A549 treated with CORT108297 at 1 μM for 4 hours (cell line): ENCODE data around the gene TIMM44. TPM values are rescaled to one million over a fixed set of nuclear protein-coding genes. Genes with fewer than 3 reads are reported as not detected.

Experiments
- total RNA-seq: library from RNA; stranded (reverse); fragments of 200-300 nt; extraction: Qiagen RNA extraction; gene quantifications from 5 replicates; pipeline ENCODE4 v1.2.3, GENCODE V29; 2022

The TIMM44 gene, protein sequence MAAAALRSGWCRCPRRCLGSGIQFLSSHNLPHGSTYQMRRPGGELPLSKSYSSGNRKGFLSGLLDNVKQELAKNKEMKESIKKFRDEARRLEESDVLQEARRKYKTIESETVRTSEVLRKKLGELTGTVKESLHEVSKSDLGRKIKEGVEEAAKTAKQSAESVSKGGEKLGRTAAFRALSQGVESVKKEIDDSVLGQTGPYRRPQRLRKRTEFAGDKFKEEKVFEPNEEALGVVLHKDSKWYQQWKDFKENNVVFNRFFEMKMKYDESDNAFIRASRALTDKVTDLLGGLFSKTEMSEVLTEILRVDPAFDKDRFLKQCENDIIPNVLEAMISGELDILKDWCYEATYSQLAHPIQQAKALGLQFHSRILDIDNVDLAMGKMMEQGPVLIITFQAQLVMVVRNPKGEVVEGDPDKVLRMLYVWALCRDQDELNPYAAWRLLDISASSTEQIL
- 26.8 to 32.5 TPM (median 29.3 TPM) in 5 replicates for total RNA-seq

DNA sequence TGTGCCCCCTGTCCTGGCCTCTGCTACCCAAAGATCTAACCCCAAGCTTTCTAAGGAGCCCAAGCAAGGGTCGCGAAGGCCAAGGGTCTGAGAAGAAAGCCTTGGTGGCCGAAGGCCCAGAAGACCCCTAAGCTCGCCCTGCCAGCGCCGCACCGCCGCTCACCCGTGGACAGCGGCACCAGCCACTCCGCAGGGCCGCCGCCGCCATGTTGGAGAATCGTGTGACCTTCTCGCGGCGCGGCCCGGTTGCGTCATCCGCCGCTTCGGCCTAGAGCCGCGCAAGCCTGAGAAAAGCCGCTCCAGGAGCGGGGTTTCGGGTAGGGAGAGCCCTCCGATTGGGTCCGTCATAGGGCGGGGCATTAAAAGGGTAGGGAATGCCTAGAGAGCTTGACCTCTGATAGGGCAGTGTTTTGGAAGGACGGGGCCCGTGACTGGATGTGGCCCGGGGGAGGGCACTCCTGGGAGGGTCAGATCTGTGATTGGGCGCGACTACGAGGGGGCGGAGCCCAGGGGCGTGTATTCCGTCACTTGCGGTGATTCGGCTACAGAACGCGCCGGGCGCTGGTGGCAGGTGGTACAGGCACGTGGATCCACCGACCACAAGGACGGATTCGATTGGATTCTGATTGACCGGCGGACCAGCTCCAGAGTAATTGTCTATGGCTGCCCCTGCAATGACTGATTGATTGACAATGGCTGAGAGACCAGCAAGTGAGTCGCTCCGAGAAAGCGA lies at the start of gene TIMM44:
Gene TIMM44 (minus strand): TSS at position 223 of the 733 bp plus-strand sequence. CDS start 15 bp downstream, at position 208.

DNA sequence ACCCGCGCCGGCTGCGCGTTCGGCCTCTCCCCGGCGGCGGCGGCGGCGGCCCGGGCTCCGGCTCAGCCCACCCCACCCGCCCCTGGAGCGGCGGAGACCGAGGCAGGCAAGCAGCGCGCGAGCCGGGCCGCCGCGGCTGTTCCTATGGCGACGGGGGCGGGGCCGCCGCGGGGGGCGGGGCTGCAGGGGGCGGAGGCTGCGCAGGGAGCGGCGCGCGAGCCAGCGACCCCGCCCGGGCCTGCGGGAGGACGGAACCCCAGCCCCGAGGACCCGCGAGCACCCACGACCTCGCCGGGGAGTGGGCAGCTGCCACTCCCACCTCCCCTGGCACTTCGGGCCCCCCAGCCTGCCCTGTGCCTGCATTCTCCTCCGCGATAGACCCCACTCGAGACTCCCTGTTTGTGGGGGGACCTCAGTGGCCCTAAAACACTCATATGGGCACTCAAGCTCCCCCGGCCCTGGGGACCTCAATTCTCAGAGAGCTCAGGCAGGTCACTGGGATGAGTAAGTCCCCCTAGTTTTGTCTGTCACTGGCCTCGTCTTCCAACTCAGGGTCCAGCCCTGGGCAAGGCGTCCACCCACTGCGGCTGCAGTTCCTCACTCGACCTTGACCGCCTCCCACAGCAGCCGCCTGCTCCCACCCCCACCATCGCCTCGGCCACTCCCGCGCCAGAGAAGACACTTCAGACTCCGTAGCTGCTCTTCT lies 17.3 kb downstream of the TIMM44 start, which contains the start of gene CTXN1:
Gene CTXN1 (minus strand): TSS at position 115 of the 706 bp plus-strand sequence. CDS start 597 bp downstream, outside the sequence.

DNA sequence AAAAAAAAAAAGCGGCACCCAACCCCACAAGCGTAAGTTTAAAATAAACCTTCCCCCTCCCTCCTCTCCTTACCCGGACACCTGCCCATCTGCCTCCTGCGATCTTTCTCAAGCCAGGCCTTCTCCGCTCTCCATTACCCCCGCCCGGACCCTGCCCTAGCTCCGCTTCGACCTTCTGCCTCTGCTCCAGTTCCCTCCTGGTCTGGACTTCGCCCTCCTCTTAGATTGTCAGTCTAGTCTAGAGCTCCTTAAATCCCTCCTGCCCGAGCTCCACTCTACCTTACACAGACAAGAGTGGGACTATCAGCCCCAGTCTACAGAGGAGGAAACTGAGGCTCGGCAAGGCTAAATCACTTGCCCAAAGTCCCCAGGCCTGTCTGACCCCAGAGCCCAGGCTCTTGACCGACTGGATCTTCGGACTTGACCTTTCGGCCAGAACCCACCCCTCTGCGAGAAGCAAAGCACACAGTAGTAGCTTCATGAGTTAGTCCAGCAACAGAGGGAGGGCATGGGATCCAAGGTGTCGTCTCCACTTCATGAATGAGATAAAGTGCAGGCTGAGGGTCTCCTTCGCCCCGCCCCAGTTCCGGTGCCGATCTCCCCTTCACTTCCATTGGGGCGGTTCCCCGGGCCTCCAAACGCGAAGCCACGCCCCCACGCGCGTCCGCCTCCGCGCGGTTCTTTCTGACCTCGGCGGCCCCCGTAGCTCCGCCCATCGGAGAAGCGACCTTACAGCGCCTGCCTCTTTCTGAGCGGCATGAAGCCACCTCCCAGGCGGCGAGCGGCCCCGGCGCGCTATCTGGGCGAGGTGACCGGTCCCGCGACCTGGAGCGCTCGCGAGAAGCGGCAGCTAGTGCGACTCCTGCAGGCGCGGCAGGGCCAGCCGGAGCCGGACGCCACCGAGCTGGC lies 23.6 kb downstream of the TIMM44 start, which contains the start of gene SNAPC2:
Gene SNAPC2 (plus strand): TSS at position 729 of the 909 bp plus-strand sequence. CDS start 29 bp downstream, at position 758.

DNA sequence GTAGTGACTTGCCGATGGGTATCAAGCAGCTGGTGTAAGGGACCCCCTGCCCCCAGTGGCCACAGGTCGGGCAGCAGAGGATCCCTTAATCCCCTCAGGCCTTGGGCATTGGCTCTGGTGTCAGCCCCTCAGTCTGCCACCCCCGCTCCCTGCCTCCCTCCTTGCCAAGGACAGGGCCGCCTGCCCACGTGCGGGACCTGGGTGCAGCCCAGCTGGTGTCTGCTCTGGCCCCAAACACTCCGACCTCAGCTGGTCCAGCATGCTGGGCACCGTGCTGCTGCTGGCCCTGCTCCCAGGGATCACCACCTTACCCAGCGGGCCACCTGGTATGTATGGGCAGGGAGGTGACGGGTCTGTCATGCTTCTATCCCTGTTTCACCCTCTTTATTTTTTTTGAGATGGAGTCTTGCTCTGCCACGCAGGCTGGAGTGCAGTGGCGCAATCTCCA lies 28.8 kb downstream of the TIMM44 start, which contains the start of gene TGFBR3L:
Gene TGFBR3L (plus strand): TSS at position 233 of the 448 bp plus-strand sequence.

DNA sequence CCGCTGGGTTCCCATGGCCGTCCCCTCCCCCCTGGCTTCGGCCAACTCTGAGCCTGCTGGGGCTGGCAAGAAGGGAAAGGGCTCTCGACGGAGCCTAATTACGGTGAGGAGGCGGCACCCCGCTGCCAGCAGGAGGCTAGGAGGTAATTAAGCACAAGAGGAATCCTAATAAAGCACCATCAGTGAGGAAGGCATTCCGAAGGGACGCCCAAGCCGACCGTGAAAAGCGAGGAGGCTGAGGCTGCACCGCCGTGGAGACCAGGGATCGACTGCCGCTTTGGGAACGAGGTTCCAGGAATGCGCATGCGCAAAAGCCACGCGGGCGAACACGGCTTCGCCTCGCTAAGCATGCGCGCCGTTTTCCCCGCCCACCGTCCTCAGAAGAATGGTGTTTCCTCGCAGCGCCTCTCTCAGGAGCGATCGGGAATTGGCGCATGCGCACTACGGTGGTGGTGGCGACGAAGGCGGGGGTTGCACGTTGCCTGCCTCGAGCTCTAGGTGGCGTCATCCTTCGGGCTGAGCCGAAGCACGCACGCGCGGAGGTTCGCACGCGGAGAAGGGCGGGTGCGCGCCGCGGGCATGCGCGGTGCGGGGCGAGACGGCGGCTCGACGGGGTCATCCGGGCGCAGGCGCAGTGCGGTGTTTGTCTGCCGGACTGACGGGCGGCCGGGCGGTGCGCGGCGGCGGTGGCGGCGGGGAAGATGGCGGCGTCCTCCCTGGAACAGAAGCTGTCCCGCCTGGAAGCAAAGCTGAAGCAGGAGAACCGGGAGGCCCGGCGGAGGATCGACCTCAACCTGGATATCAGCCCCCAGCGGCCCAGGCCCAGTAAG lies 40.0 kb downstream of the TIMM44 start, which contains the start of gene MAP2K7:
Gene MAP2K7 (plus strand): TSS at position 634 of the 830 bp plus-strand sequence. CDS start 68 bp downstream, at position 702.

DNA sequence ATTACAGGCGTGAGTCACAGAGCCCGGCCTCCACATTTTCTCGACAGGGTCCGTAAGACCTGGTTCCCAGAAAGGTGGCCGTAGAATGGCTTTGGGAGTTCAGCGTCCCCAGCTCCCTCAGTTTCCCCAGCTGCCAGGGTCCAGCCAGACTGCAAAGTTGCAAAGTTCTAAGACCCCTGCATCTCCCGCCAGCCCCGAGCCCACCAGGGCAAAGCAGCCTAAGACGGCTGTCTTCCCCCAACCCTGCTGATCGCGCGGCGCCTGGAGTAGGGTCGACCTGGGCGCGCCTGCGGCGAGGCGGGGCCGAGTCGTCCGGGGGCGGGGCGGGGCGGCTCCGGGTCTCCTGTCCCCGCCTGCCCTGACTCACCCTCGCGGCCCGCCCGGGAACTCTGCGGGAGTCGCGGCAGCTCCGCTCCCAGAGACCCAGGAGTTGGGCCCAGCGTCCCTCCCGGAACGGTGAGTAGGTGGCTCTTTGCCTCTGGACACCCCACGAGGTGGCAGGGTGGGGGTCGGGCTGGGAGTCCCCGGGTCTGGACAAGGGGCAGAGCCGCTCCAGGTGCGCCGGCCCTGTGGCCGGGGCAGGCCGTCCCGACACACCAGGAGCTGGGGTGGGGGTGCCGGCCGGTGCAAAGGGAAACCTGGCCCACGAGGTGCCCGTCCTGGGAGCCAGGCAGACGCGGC lies 55.2 kb downstream of the TIMM44 start, which contains the start of gene LRRC8E:
Gene LRRC8E (plus strand): TSS at position 366 of the 681 bp plus-strand sequence. CDS start 7,094 bp downstream, outside the sequence.

Other genes with a start within 250 kb of the TIMM44 start
- gene FCER2, start 241.5 kb downstream of the TIMM44 start, total RNA-seq = not detected in 5 replicates
- not detected in 5 replicates for gene CLEC4G, start 211.6 kb downstream of the TIMM44 start, total RNA-seq
- gene CD209, start 196.1 kb downstream of the TIMM44 start, total RNA-seq = not detected in 5 replicates
- gene CLEC4M, start 180.4 kb downstream of the TIMM44 start, total RNA-seq = not detected in 5 replicates
- 1.2 to 2.1 TPM (median 1.6 TPM) in 5 replicates for gene EVI5L, start 113.4 kb downstream of the TIMM44 start, total RNA-seq
- 0.22 to 0.48 TPM (median 0.37 TPM) in 5 replicates for gene PRR36, start 69.3 kb downstream of the TIMM44 start, total RNA-seq
- 4.9 to 7.9 TPM (median 6.4 TPM) in 5 replicates for gene LRRC8E, start 55.2 kb downstream of the TIMM44 start, total RNA-seq
- gene MAP2K7, start 39.8 kb downstream of the TIMM44 start, total RNA-seq = 12.3 to 18.3 TPM (median 17.0 TPM) in 5 replicates
- gene TGFBR3L, start 28.8 kb downstream of the TIMM44 start, total RNA-seq = 0.73 to 2.3 TPM (median 2.1 TPM) in 5 replicates
- 20.5 to 32.0 TPM (median 30.8 TPM) in 5 replicates for gene SNAPC2, start 23.3 kb downstream of the TIMM44 start, total RNA-seq
- 8.5 to 24.3 TPM (median 22.2 TPM) in 5 replicates for gene CTXN1, start 17.5 kb downstream of the TIMM44 start, total RNA-seq
- gene ELAVL1, start 62.0 kb upstream of the TIMM44 start, total RNA-seq = 61.7 to 69.8 TPM (median 66.7 TPM) in 5 replicates
- not detected in 5 replicates for gene CCL25, start 109.1 kb upstream of the TIMM44 start, total RNA-seq
- 0.01 TPM in 3 of 5 replicates, not detected in the others for gene FBN3, start 205.9 kb upstream of the TIMM44 start, total RNA-seq